ENCODE data around the gene ARHGEF35.
"Not testable (repeated sequence)": the region's sequence is repeated elsewhere in the genome, so short reads cannot be mapped to it uniquely, and the experiment has no call there.

ARHGEF35 gene

GRCh38 chr7:144195212-144195872 lies at the start of gene ARHGEF35:
Gene ARHGEF35, minus strand, starts transcription at chr7:144195833. Its CDS starts 7,450 bp downstream, at chr7:144188383.
- DNase-seq, result not testable (repeated sequence)

- DNase-seq, result not testable (repeated sequence)
These were observed 49.7 kb upstream of the ARHGEF35 start for GRCh38 chr7:144245372-144245771.

GRCh38 chr7:144239365-144239764 lies 43.7 kb upstream of the ARHGEF35 start, which contains the start of gene OR2A42:
Gene OR2A42, minus strand, starts transcription at chr7:144239605. Its CDS starts 6,762 bp downstream, at chr7:144232843.
- not testable (repeated sequence) for DNase-seq

GRCh38 chr7:144238530-144239082 lies 43.0 kb upstream of the ARHGEF35 start:
- not testable (repeated sequence) for DNase-seq

GRCh38 chr7:144233039-144233438 lies 37.4 kb upstream of the ARHGEF35 start:
- DNase-seq, result not testable (repeated sequence)

GRCh38 chr7:144231027-144231426 lies 35.4 kb upstream of the ARHGEF35 start:
- not testable (repeated sequence) for DNase-seq

GRCh38 chr7:144228810-144229209 lies 33.2 kb upstream of the ARHGEF35 start:
- DNase-seq, result not testable (repeated sequence)

GRCh38 chr7:144226866-144227265 lies 31.2 kb upstream of the ARHGEF35 start:
- DNase-seq, result not testable (repeated sequence)

- not testable (repeated sequence) for DNase-seq
These were observed 28.0 kb upstream of the ARHGEF35 start for GRCh38 chr7:144223675-144224074.

GRCh38 chr7:144220531-144220930 lies 24.9 kb upstream of the ARHGEF35 start:
- not testable (repeated sequence) for DNase-seq

GRCh38 chr7:144219149-144219548 lies 23.5 kb upstream of the ARHGEF35 start:
- not testable (repeated sequence) for DNase-seq

GRCh38 chr7:144218581-144218980 lies 22.9 kb upstream of the ARHGEF35 start:
- not testable (repeated sequence) for DNase-seq

GRCh38 chr7:144217200-144217599 lies 21.6 kb upstream of the ARHGEF35 start:
- not testable (repeated sequence) for DNase-seq

- DNase-seq, result not testable (repeated sequence)
These were observed 9.7 kb upstream of the ARHGEF35 start for GRCh38 chr7:144205306-144205705.

- DNase-seq, result not testable (repeated sequence)
These were observed 7.5 kb upstream of the ARHGEF35 start for GRCh38 chr7:144203086-144203485.

GRCh38 chr7:144201978-144202377 lies 6.3 kb upstream of the ARHGEF35 start:
- not testable (repeated sequence) for DNase-seq

GRCh38 chr7:144198934-144199333 lies 3.3 kb upstream of the ARHGEF35 start:
- DNase-seq, result not testable (repeated sequence)

- not testable (repeated sequence) for DNase-seq
These were observed 1.2 kb downstream of the ARHGEF35 start for GRCh38 chr7:144194453-144194852.

- DNase-seq, result not testable (repeated sequence)
These were observed 1.9 kb downstream of the ARHGEF35 start for GRCh38 chr7:144193782-144194181.

- not testable (repeated sequence) for DNase-seq
These were observed 7.0 kb downstream of the ARHGEF35 start for GRCh38 chr7:144188578-144189171.

GRCh38 chr7:144187848-144188247 lies 7.8 kb downstream of the ARHGEF35 start:
- not testable (repeated sequence) for DNase-seq

GRCh38 chr7:144183166-144183565 lies 12.5 kb downstream of the ARHGEF35 start, which contains the start of gene CTAGE4:
Gene CTAGE4, plus strand, starts transcription at chr7:144183466. Its CDS starts 38 bp downstream, at chr7:144183504.
- DNase-seq, result not testable (repeated sequence)

- not testable (repeated sequence) for DNase-seq
These were observed 16.5 kb downstream of the ARHGEF35 start for GRCh38 chr7:144179165-144179479.
